Upper lobe of left lung (tissue), 6 donors: ENCODE data around the gene PRKAG2. TPM values are rescaled to one million over a fixed set of nuclear protein-coding genes. Genes with fewer than 3 reads are reported as not detected.

Source experiments
- ATAC-seq, 2 donors: fragments of 200-7000 bp; cut with Tn5 transposase; one replicate each; pipeline ENCODE4 v1.9.1; 2022; ENCODE audit warnings: mild to moderate bottlenecking in 2 of 2, moderate library complexity in 2 of 2; ENCODE audit not compliant: low FRiP score in 2 of 2
- DNase-seq, 2 donors: peaks; one replicate each; pipeline ENCODE4 v3.0.0-alpha.2; 2019 to 2020
- H3K27ac ChIP-seq, 4 donors: fragments of 200-600 bp; sonication (generic); one replicate each; pipeline ENCODE4 v1.5.1; 2016 to 2019
- H3K27me3 ChIP-seq, 4 donors: fragments of 200-600 bp; sonication (generic); one replicate each; pipeline ENCODE4 v1.5.1; 2017 to 2019
- H3K36me3 ChIP-seq, 4 donors: fragments of 200-600 bp; sonication (generic); one replicate each; pipeline ENCODE4 v1.5.1; 2016 to 2019
- H3K4me1 ChIP-seq, 4 donors: fragments of 200-600 bp; sonication (generic); one replicate each; pipeline ENCODE4 v1.5.1; 2018 to 2019
- H3K4me3 ChIP-seq, 4 donors: fragments of 200-600 bp; sonication (generic); one replicate each; pipeline ENCODE4 v1.5.1; 2017 to 2019; ENCODE audit warnings: mild to moderate bottlenecking in 2 of 4, moderate library complexity in 1 of 4
- H3K9me3 ChIP-seq, 4 donors: fragments of 200-600 bp; sonication (generic); one replicate each; pipeline ENCODE4 v1.5.1; 2018 to 2019
- CTCF ChIP-seq, 6 experiments: fragments of 450-650 bp in 4 of 6; fragments of 200-600 bp in 2 of 6; sonication (generic) in 2 of 6; IDR thresholded peaks; one replicate each; pipeline ENCODE4 v1.5.1; 2016 to 2019; ENCODE audit warnings: antibody characterized with exemption in 6 of 6
- EP300 ChIP-seq, 4 donors: sonication (generic); formaldehyde crosslinking; IDR thresholded peaks; one replicate each; pipeline ENCODE4 v1.5.1; 2017; ENCODE audit warnings: antibody characterized with exemption in 4 of 4, control low read depth in 2 of 4
- POLR2A ChIP-seq, 4 donors: fragments of 450-650 bp; IDR thresholded peaks; one replicate each; pipeline ENCODE4 v1.5.1; 2016 to 2017; ENCODE audit warnings: antibody characterized with exemption in 4 of 4, mild to moderate bottlenecking in 2 of 4
- POLR2AphosphoS5 ChIP-seq, 2 donors: sonication (generic); formaldehyde crosslinking; IDR thresholded peaks; one replicate each; pipeline ENCODE4 v1.5.1; 2017; ENCODE audit warnings: antibody characterized with exemption in 2 of 2
- WGBS, 2 donors: methylation state at CpG; one replicate each; pipeline ENCODE4 v1.1.5; 2017 to 2018; 5-methylcytosine and 5-hydroxymethylcytosine counted together
- total RNA-seq, 6 donors: library from RNA; depleted of rRNA in 4 of 6; stranded (reverse); fragments of >200 nt in 4 of 6; gene quantifications; one replicate each; pipeline versions ENCODE4 v1.1.0 to v1.2.1, GENCODE V29; 2016 to 2021
- donor health status: DM: no; HTN: no; CAD: no; lungs with moderate emphysema.
- donor health status: DM: no; HTN: yes; CAD: no; lungs with severe emphysema.

PRKAG2 gene
- total RNA-seq, 6 donors from 2014 or later: 20.6 to 68.1 (median 29.6) TPM

GRCh38 chr7:151626422-151627115, 250.3 kb downstream of the PRKAG2 start:
- TF ChIP-seq EP300 (IDR thresholded peaks at IDR 0.05) (no peak), CTCF (IDR thresholded peaks at IDR 0.05) (peak; percentile 19 to 56 (median 36))
- Histone ChIP-seq H3K4me1 (peaks cover 6 to 16% (median 10%) of the 10 kb centered on the region in 4 donors), H3K27ac (no peak overlapping the region), H3K27me3 (no peaks in the 10 kb centered on the region), H3K36me3 (no peaks in the 10 kb centered on the region), H3K4me3 (no peak overlapping the region), H3K9me3 (no peaks in the 10 kb centered on the region)
- ATAC-seq (peak; percentile 37 to 63), DNase-seq (peak in 1 of 2 donors; percentile 55)
- 74 to 76% methylated on average over 11 of the region's 11 CpGs for WGBS, 2 donors

GRCh38 chr7:151625606-151626005, 251.3 kb downstream of the PRKAG2 start:
- DNase-seq (peak in 1 of 2 donors; percentile 1), ATAC-seq (no peak)
- no peaks in the 10 kb centered on the region for H3K36me3 ChIP-seq
- H3K4me3 ChIP-seq: no peak overlapping the region
- H3K4me1 ChIP-seq: peaks cover 2 to 7% (median 2%) of the 10 kb centered on the region in 4 donors
- H3K9me3 ChIP-seq: no peaks in the 10 kb centered on the region
- no peaks in the 10 kb centered on the region for H3K27me3 ChIP-seq
- no peak overlapping the region for H3K27ac ChIP-seq
- 77 to 85% methylated on average over 9 of the region's 9 CpGs for WGBS, 2 donors
- no peak for TF ChIP-seq POLR2AphosphoS5 (IDR thresholded peaks at IDR 0.05)
- TF ChIP-seq CTCF (IDR thresholded peaks at IDR 0.05): no peak
- TF ChIP-seq POLR2A (IDR thresholded peaks at IDR 0.05): no peak
- TF ChIP-seq EP300 (IDR thresholded peaks at IDR 0.05): no peak

- Histone ChIP-seq H3K9me3 (no peaks in the 10 kb centered on the region), H3K36me3 (no peaks in the 10 kb centered on the region), H3K4me3 (no peak overlapping the region), H3K4me1 (peaks cover 0 to 5% (median 0%) of the 10 kb centered on the region in 4 donors), H3K27ac (no peak overlapping the region), H3K27me3 (no peaks in the 10 kb centered on the region)
- 89 to 92% methylated on average over 18 of the region's 18 CpGs for WGBS, 2 donors
- DNase-seq (peak in 1 of 2 donors; percentile 10), ATAC-seq (no peak)
- TF ChIP-seq EP300 (IDR thresholded peaks at IDR 0.05): no peak
- no peak for TF ChIP-seq POLR2A (IDR thresholded peaks at IDR 0.05)
- no peak for TF ChIP-seq CTCF (IDR thresholded peaks at IDR 0.05)
- no peak for TF ChIP-seq POLR2AphosphoS5 (IDR thresholded peaks at IDR 0.05)
Measured at GRCh38 chr7:151624246-151624928, 252.5 kb downstream of the PRKAG2 start.

- Histone ChIP-seq H3K27me3 (no peaks in the 10 kb centered on the region), H3K27ac (no peak overlapping the region), H3K4me3 (no peak overlapping the region), H3K4me1 (peaks cover 0 to 5% (median 0%) of the 10 kb centered on the region in 4 donors), H3K9me3 (no peaks in the 10 kb centered on the region), H3K36me3 (no peaks in the 10 kb centered on the region)
- TF ChIP-seq CTCF (IDR thresholded peaks at IDR 0.05): no peak
- no peak for TF ChIP-seq POLR2AphosphoS5 (IDR thresholded peaks at IDR 0.05)
- no peak for TF ChIP-seq POLR2A (IDR thresholded peaks at IDR 0.05)
- no peak for TF ChIP-seq EP300 (IDR thresholded peaks at IDR 0.05)
- no peak for DNase-seq
- 86 to 91% methylated on average over 6 of the region's 6 CpGs for WGBS, 2 donors
- no peak for ATAC-seq
Measured at GRCh38 chr7:151623766-151624165, 253.1 kb downstream of the PRKAG2 start.
